SK-N-SH (cell line): ENCODE data around the gene PIAS2. TPM values are rescaled to one million over a fixed set of nuclear protein-coding genes. Genes with fewer than 3 reads are reported as not detected.
A peak's percentile ranks its signal among the peaks of the same experiment; 100 is the strongest.

ENCODE experiments used
- CTCF ChIA-PET: fragments of 300-600, 350-600 bp; formaldehyde crosslinking; extraction: SDS; loops from one replicate; lab custom pipeline; 2021; lab: Yijun Ruan, JAX
- POLR2A ChIA-PET: fragments of 350-600 bp; sonication (Branson Sonifier 250); formaldehyde crosslinking; extraction: SDS; loops from one replicate; lab custom pipeline; 2020; ENCODE audit warnings: antibody characterized with exemption, inconsistent platforms; lab: Yijun Ruan, JAX
- DNase-seq: peaks from one replicate; pipeline ENCODE4 v3.0.0; 2012
- H2AFZ ChIP-seq: fragments of 200-600 bp; sonication (generic); 2 replicates; pipeline ENCODE4 v1.8.1; 2016; ENCODE audit warnings: antibody characterized with exemption, mild to moderate bottlenecking, low read depth
- H3F3A ChIP-seq: fragments of 200-600 bp; sonication (generic); replicated peaks from 2 replicates; pipeline ENCODE3; 2016; ENCODE audit warnings: antibody characterized with exemption, mild to moderate bottlenecking; ENCODE audit not compliant: insufficient read depth
- H3K27ac ChIP-seq, 2 experiments: fragments of 200-500 bp in 1 of 2; fragments of 200-600 bp in 1 of 2; sonication (Bioruptor generic) in 1 of 2; sonication (generic), shearing (Covaris generic) in 1 of 2; 2 replicates each; pipeline versions ENCODE4 v1.5.1 to v1.6.1; 2014 to 2016; ENCODE audit warnings: low read depth in 2 of 2, inconsistent platforms in 1 of 2, low read length in 1 of 2, mild to moderate bottlenecking in 1 of 2, mixed read lengths in 1 of 2
- H3K27me3 ChIP-seq: fragments of 200-600 bp; sonication (generic), shearing (Covaris generic); 2 replicates; pipeline ENCODE4 v1.6.1; 2016; ENCODE audit warnings: mixed run types; ENCODE audit not compliant: insufficient read depth
- H3K36me3 ChIP-seq, 2 experiments: fragments of 200-500 bp in 1 of 2; fragments of 200-600 bp in 1 of 2; sonication (Bioruptor generic) in 1 of 2; sonication (generic) in 1 of 2; replicated peaks in 1 of 2; 2 replicates each; pipeline versions ENCODE3 to v1.5.1; 2014 to 2016; ENCODE audit warnings: low read length in 1 of 2, mild to moderate bottlenecking in 1 of 2; ENCODE audit not compliant: insufficient read depth in 2 of 2, control insufficient read depth in 1 of 2
- H3K4me1 ChIP-seq, 2 experiments: fragments of 200-500 bp in 1 of 2; fragments of 200-600 bp in 1 of 2; sonication (Bioruptor generic) in 1 of 2; sonication (generic), shearing (Covaris generic) in 1 of 2; 2 replicates each; pipeline versions ENCODE4 v1.5.1 to v1.6.1; 2014 to 2016; ENCODE audit warnings: low read depth in 1 of 2, low read length in 1 of 2, mixed run types in 1 of 2; ENCODE audit not compliant: insufficient read depth in 2 of 2, control insufficient read depth in 1 of 2
- H3K4me2 ChIP-seq: fragments of 200-600 bp; sonication (generic), shearing (Covaris generic); 2 replicates; pipeline ENCODE4 v1.6.1; 2017; ENCODE audit warnings: mixed run types
- H3K4me3 ChIP-seq, 2 experiments: fragments of 200-500 bp in 1 of 2; fragments of 200-600 bp in 1 of 2; sonication (Bioruptor generic) in 1 of 2; sonication (generic), shearing (Covaris generic) in 1 of 2; 2 replicates each; pipeline versions ENCODE4 v1.5.1 to v1.8.1; 2014 to 2016; ENCODE audit warnings: low read depth in 2 of 2, inconsistent platforms in 1 of 2, low read length in 1 of 2, mild to moderate bottlenecking in 1 of 2, mixed read lengths in 1 of 2, moderate library complexity in 1 of 2
- H3K79me2 ChIP-seq: fragments of 200-600 bp; sonication (generic); 2 replicates; pipeline ENCODE4 v1.8.1; 2017; ENCODE audit warnings: mild to moderate bottlenecking; ENCODE audit not compliant: insufficient read depth
- H3K9ac ChIP-seq: fragments of 200-600 bp; sonication (generic); 2 replicates; pipeline ENCODE4 v1.6.1; 2017; ENCODE audit warnings: mixed run types
- H3K9me2 ChIP-seq: fragments of 200-600 bp; sonication (generic); 2 replicates; pipeline ENCODE4 v1.6.1; 2017; ENCODE audit warnings: mixed run types
- H3K9me3 ChIP-seq: fragments of 200-600 bp; sonication (generic); 2 replicates; pipeline ENCODE4 v1.6.1; 2017; ENCODE audit warnings: mixed run types, mild to moderate bottlenecking, moderate library complexity
- H4K20me1 ChIP-seq: fragments of 200-600 bp; sonication (generic); 2 replicates; pipeline ENCODE4 v1.6.1; 2017; ENCODE audit warnings: mild to moderate bottlenecking, mixed run types; ENCODE audit not compliant: insufficient read depth
- CHD2 ChIP-seq: fragments of 150-350 bp; IDR thresholded peaks from 2 replicates; pipeline ENCODE4 v1.6.1; 2018; ENCODE audit warnings: low read length; ENCODE audit not compliant: partially characterized antibody
- CTCF ChIP-seq: fragments of 200-600 bp; sonication (generic); IDR thresholded peaks from 2 replicates; pipeline ENCODE4 v1.6.1; 2017; ENCODE audit warnings: antibody characterized with exemption, mild to moderate bottlenecking, moderate library complexity
- GABPA ChIP-seq: IDR thresholded peaks from 2 replicates; pipeline ENCODE4 v1.4.0; 2012; ENCODE audit warnings: low read depth, mild to moderate bottlenecking
- MXI1 ChIP-seq: IDR thresholded peaks from 2 replicates; pipeline ENCODE4 v1.6.1; 2012; ENCODE audit warnings: mild to moderate bottlenecking, low read depth, low read length, improper control_type of control experiment
- NFIC ChIP-seq: IDR thresholded peaks from 2 replicates; pipeline ENCODE4 v1.4.0; 2012; ENCODE audit warnings: borderline replicate concordance
- NRF1 ChIP-seq: IDR thresholded peaks from 2 replicates; pipeline ENCODE4 v1.6.1; 2012; ENCODE audit warnings: low read depth, mild to moderate bottlenecking, low read length
- RAD21 ChIP-seq: IDR thresholded peaks from 2 replicates; pipeline ENCODE4 v1.6.1; 2012; ENCODE audit warnings: mild to moderate bottlenecking, low read length
- REST ChIP-seq: IDR thresholded peaks from 2 replicates; pipeline ENCODE4 v1.6.1; 2012; ENCODE audit warnings: mild to moderate bottlenecking, low read depth, low read length, moderate library complexity
- RFX5 ChIP-seq: IDR thresholded peaks from 2 replicates; pipeline ENCODE4 v1.6.1; 2012; ENCODE audit warnings: mild to moderate bottlenecking, improper control_type of control experiment, low read length
- SMC3 ChIP-seq: IDR thresholded peaks from 2 replicates; pipeline ENCODE4 v1.6.1; 2012; ENCODE audit warnings: low read depth, low read length, improper control_type of control experiment
- TEAD4 ChIP-seq: IDR thresholded peaks from 2 replicates; pipeline ENCODE4 v1.4.0; 2012; ENCODE audit warnings: mild to moderate bottlenecking, borderline replicate concordance; ENCODE audit not compliant: insufficient read depth
- YY1 ChIP-seq: IDR thresholded peaks from 2 replicates; pipeline ENCODE4 v1.4.0; 2012; ENCODE audit warnings: low read depth, mild to moderate bottlenecking
- WGBS: methylation state at CpG from one replicate; pipeline ENCODE4 v1.1.6; 2017; ENCODE audit warnings: low lambda C conversion rate; 5-methylcytosine and 5-hydroxymethylcytosine counted together
- polyA plus RNA-seq, 3 experiments: library from polyadenylated mRNA; depleted of rRNA; stranded (reverse); fragments of >200 nt; gene quantifications; 2 replicates each; pipeline ENCODE4 v1.2.3, GENCODE V29; 2012
- TF ChIP-seq, protein P1 (sequence below): IDR thresholded peaks from 2 replicates; pipeline ENCODE4 v1.4.0; 2012; ENCODE audit warnings: low read depth, borderline replicate concordance
- TF ChIP-seq, protein P2 (sequence below): IDR thresholded peaks from 2 replicates; pipeline ENCODE4; 2012

Gene PIAS2
- polyA plus RNA-seq, 1 of the 3 experiments (the other 2 are of a cell fraction) = 9.0 TPM

GRCh38 chr18:46950064-46950656, 32.9 kb upstream of the PIAS2 start:
- Histone ChIP-seq H3K79me2 (no peaks in the 10 kb centered on the region), H3K4me1 (peaks cover 0 to 7% of the 10 kb centered on the region in 2 experiments; a peak in 2 of 4 replicates), H3K36me3 (no peaks in the 10 kb centered on the region), H3K27ac (no peak overlapping the region), H3K9ac (no peak overlapping the region), H3K4me3 (no peak overlapping the region; a peak in 1 of 4 replicates), H4K20me1 (no peaks in the 10 kb centered on the region), H2AFZ (no peak overlapping the region), H3K9me2 (no peaks in the 10 kb centered on the region), H3F3A (no peaks in the 10 kb centered on the region), H3K4me2 (no peak overlapping the region), H3K9me3 (no peaks in the 10 kb centered on the region), H3K27me3 (no peaks in the 10 kb centered on the region)
- peak; percentile 56 for TF ChIP-seq RAD21
- 0 out of 2 replicates have a peak, but pooled peaks have one; percentile 4 for TF ChIP-seq SMC3
- no peak for TF ChIP-seq YY1
- peak; percentile 73 for TF ChIP-seq CTCF
- peak; percentile 55 for DNase-seq
- POLR2A ChIA-PET = no interaction called here
- CTCF ChIA-PET = interaction anchor here (0.7 to 1.5 kb wide), 12 partner anchors 8 to 254 kb away, joined by 3 to 9 read pairs (median 4); partner anchors contain the start of gene ELOA2
- 25% methylated on average over 5 of the region's 5 CpGs for WGBS

GRCh38 chr18:46946656-46947282, 29.5 kb upstream of the PIAS2 start:
- Histone ChIP-seq H3K9ac (peak overlapping the region; percentile 57; the same call in 1 of the 2 replicates), H3F3A (no peaks in the 10 kb centered on the region)
- POLR2A ChIA-PET = no interaction called here
- TF ChIP-seq TEAD4 = no peak
- no peak for TF ChIP-seq CTCF
- TF ChIP-seq REST = no peak
- TF ChIP-seq NRF1 = peak; percentile 37; the same call in 1 of the 2 replicates
- peak; percentile 75 for TF ChIP-seq CHD2
- no peak for TF ChIP-seq SMC3
- TF ChIP-seq GABPA = 0 out of 2 replicates have a peak, but pooled peaks have one; percentile 14
- TF ChIP-seq RFX5 = peak; percentile 65
- no peak for TF ChIP-seq NFIC
- TF ChIP-seq, protein P1, sequence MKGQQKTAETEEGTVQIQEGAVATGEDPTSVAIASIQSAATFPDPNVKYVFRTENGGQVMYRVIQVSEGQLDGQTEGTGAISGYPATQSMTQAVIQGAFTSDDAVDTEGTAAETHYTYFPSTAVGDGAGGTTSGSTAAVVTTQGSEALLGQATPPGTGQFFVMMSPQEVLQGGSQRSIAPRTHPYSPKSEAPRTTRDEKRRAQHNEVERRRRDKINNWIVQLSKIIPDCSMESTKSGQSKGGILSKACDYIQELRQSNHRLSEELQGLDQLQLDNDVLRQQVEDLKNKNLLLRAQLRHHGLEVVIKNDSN = no peak
- TF ChIP-seq, protein P2, sequence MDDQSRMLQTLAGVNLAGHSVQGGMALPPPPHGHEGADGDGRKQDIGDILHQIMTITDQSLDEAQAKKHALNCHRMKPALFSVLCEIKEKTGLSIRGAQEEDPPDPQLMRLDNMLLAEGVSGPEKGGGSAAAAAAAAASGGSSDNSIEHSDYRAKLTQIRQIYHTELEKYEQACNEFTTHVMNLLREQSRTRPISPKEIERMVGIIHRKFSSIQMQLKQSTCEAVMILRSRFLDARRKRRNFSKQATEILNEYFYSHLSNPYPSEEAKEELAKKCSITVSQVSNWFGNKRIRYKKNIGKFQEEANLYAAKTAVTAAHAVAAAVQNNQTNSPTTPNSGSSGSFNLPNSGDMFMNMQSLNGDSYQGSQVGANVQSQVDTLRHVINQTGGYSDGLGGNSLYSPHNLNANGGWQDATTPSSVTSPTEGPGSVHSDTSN = peak; percentile 99
- TF ChIP-seq MXI1 = peak; percentile 80

More at GRCh38 chr18:46946656-46947282, 29.5 kb upstream of the PIAS2 start:
- H3K4me3 ChIP-seq = peak overlapping the region; percentile 89 to 93
- DNase-seq = peak; percentile 87
- peak overlapping the region; percentile 88 for H3K4me2 ChIP-seq
- H3K27me3 ChIP-seq = no peaks in the 10 kb centered on the region
- peak overlapping the region; percentile 98 for H2AFZ ChIP-seq
- H4K20me1 ChIP-seq = no peaks in the 10 kb centered on the region
- CTCF ChIA-PET = interaction anchor here (0.7 to 1.2 kb wide), 3 partner anchors 14 to 289 kb away, joined by 3 to 4 read pairs (median 3); no protein-coding TSS in a partner anchor
- H3K27ac ChIP-seq = peak overlapping the region in 1 of 2 experiments; percentile 9; a peak in 1 of 4 replicates
- WGBS = under 1% methylated on average over 31 of the region's 32 CpGs
- H3K4me1 ChIP-seq = peaks cover 0 to 7% of the 10 kb centered on the region in 2 experiments; a peak in 2 of 4 replicates
- no peaks in the 10 kb centered on the region for H3K79me2 ChIP-seq
- H3K9me3 ChIP-seq = no peaks in the 10 kb centered on the region
- no peaks in the 10 kb centered on the region for H3K36me3 ChIP-seq
- no peaks in the 10 kb centered on the region for H3K9me2 ChIP-seq
